SK-N-SH treated with all-trans-retinoic acid at 6 μM for 48 hours (cell line): ENCODE data around the gene CCSER1.

Source experiments
- ARNTL ChIP-seq: fragments of 450-650 bp; formaldehyde crosslinking; IDR thresholded peaks from 2 replicates; pipeline ENCODE4 v1.5.0; 2020; ENCODE audit warnings: low read depth, mild to moderate bottlenecking, moderate library complexity, borderline replicate concordance
- CREB5 ChIP-seq: fragments of 250-450 bp; sonication (Bioruptor Pico); IDR thresholded peaks from 2 replicates; pipeline ENCODE4 v1.5.1; 2020; ENCODE audit warnings: low read depth, mild to moderate bottlenecking, moderate library complexity
- ESRRG ChIP-seq: fragments of 250-450 bp; sonication (Bioruptor Pico); IDR thresholded peaks from 2 replicates; pipeline ENCODE4 v1.6.1; 2021; ENCODE audit warnings: mild to moderate bottlenecking
- ISL1 ChIP-seq: fragments of 250-450 bp; sonication (Bioruptor Pico); IDR thresholded peaks from 2 replicates; pipeline ENCODE4 v2.1.2; 2022; ENCODE audit warnings: mild to moderate bottlenecking, moderate library complexity
- OSR1 ChIP-seq: fragments of 250-450 bp; sonication (Bioruptor Pico); IDR thresholded peaks from 2 replicates; pipeline ENCODE4 v1.8.0; 2022; ENCODE audit warnings: moderate library complexity, mild to moderate bottlenecking, inconsistent platforms
- PATZ1 ChIP-seq: fragments of 250-450 bp; sonication (Bioruptor Pico); IDR thresholded peaks from 2 replicates; pipeline ENCODE4 v1.8.0; 2020; ENCODE audit warnings: mild to moderate bottlenecking, moderate library complexity, borderline replicate concordance
- PPARA ChIP-seq: fragments of 250-450 bp; sonication (Bioruptor Pico); IDR thresholded peaks from 2 replicates; pipeline ENCODE4 v1.5.0; 2020; ENCODE audit warnings: mild to moderate bottlenecking, borderline replicate concordance
- RARB ChIP-seq: fragments of 250-450 bp; sonication (Bioruptor Pico); IDR thresholded peaks from 2 replicates; pipeline ENCODE4 v1.8.0; 2021; ENCODE audit warnings: mild to moderate bottlenecking, moderate library complexity
- TCF4 ChIP-seq: fragments of 250-450 bp; sonication (Bioruptor Pico); IDR thresholded peaks from 2 replicates; pipeline ENCODE4 v1.8.0; 2021; ENCODE audit warnings: mild to moderate bottlenecking, moderate library complexity, borderline replicate concordance
- TSHZ2 ChIP-seq: fragments of 250-450 bp; sonication (Bioruptor Pico); IDR thresholded peaks from 2 replicates; pipeline ENCODE4 v1.5.0; 2020; ENCODE audit warnings: mild to moderate bottlenecking, moderate library complexity
- ZC3H10 ChIP-seq: fragments of 250-450 bp; sonication (Bioruptor Pico); IDR thresholded peaks from 2 replicates; pipeline ENCODE4 v1.5.1; 2021; ENCODE audit warnings: mild to moderate bottlenecking, moderate library complexity
- ZFP30 ChIP-seq: fragments of 450-650 bp; formaldehyde crosslinking; IDR thresholded peaks from 2 replicates; pipeline ENCODE4 v1.5.0; 2022; ENCODE audit warnings: mild to moderate bottlenecking, moderate library complexity
- ZNF565 ChIP-seq: fragments of 450-650 bp; formaldehyde crosslinking; conservative IDR thresholded peaks from 2 replicates; pipeline ENCODE4 v1.5.0; 2020; ENCODE audit warnings: low read depth, mild to moderate bottlenecking, moderate library complexity
- ZNF70 ChIP-seq: fragments of 450-650 bp; formaldehyde crosslinking; IDR thresholded peaks from 2 replicates; pipeline ENCODE4 v1.5.0; 2020; ENCODE audit warnings: mild to moderate bottlenecking, moderate library complexity

- TF ChIP-seq TCF4 (CRISPR knock-in tag) (no peak), ZFP30 (CRISPR knock-in tag) (no peak), OSR1 (CRISPR knock-in tag) (no peak), ZC3H10 (CRISPR knock-in tag) (no peak), ZNF70 (CRISPR knock-in tag) (no peak), ISL1 (CRISPR knock-in tag) (no peak), ZNF565 (no peak), RARB (CRISPR knock-in tag) (no peak), PPARA (CRISPR knock-in tag) (no peak), TSHZ2 (CRISPR knock-in tag) (no peak), PATZ1 (CRISPR knock-in tag) (no peak), CREB5 (no peak), ARNTL (no peak), ESRRG (CRISPR knock-in tag) (no peak)
Measured at GRCh38 chr4:90299373-90299772, 172.2 kb downstream of the CCSER1 start.
